A673 (cell line): Measurements from ENCODE around the gene AKAP5. TPM values are rescaled to one million over a fixed set of nuclear protein-coding genes. Genes with fewer than 3 reads are reported as not detected.

Experiments
- BruUV-seq: library from RNA; stranded (reverse); fragments of 400-500 nt; replicated peaks from 2 replicates; lab custom pipeline; 2021; lab: Mats Ljungman, UMichigan
- CTCF ChIA-PET: fragments of 300-600 bp; sonication (Branson Sonifier 250); formaldehyde crosslinking; loops from one replicate; lab custom pipeline; 2022; ENCODE audit warnings: antibody characterized with exemption; lab: Charles Lee
- POLR2A ChIA-PET: fragments of 300-600 bp; sonication (Branson Sonifier 250); formaldehyde crosslinking; loops from one replicate; lab custom pipeline; 2022; ENCODE audit warnings: antibody characterized with exemption; ENCODE audit not compliant: low non-redundant PET; lab: Charles Lee
- DNase-seq: peaks from one replicate; pipeline ENCODE4 v3.0.0-alpha.2; 2015; ENCODE audit warnings: low spot score
- H3K27ac ChIP-seq: fragments of 200-600 bp; sonication (generic); 2 replicates; pipeline ENCODE4 v1.5.1; 2016; ENCODE audit warnings: mixed run types, low read depth, mild to moderate bottlenecking, mixed read lengths, antibody characterized with exemption, low read length; ENCODE audit not compliant: poor library complexity, severe bottlenecking
- H3K27me3 ChIP-seq: fragments of 200-600 bp; sonication (generic); replicated peaks from 2 replicates; pipeline ENCODE4 v1.6.1; 2017; ENCODE audit warnings: mixed run types, low read depth, mild to moderate bottlenecking, mixed read lengths, antibody characterized with exemption, low read length; ENCODE audit not compliant: insufficient read depth, poor library complexity
- H3K36me3 ChIP-seq: fragments of 200-600 bp; sonication (generic); 2 replicates; pipeline ENCODE4 v1.6.1; 2016; ENCODE audit warnings: mixed run types, mild to moderate bottlenecking, mixed read lengths, antibody characterized with exemption, low read length; ENCODE audit not compliant: insufficient read depth, poor library complexity, severe bottlenecking
- H3K4me1 ChIP-seq: fragments of 200-600 bp; sonication (generic); 2 replicates; pipeline ENCODE4 v1.6.1; 2017; ENCODE audit warnings: mixed run types, mild to moderate bottlenecking, mixed read lengths, antibody characterized with exemption, low read length; ENCODE audit not compliant: insufficient read depth, poor library complexity, severe bottlenecking
- H3K4me3 ChIP-seq: fragments of 200-600 bp; sonication (generic); 2 replicates; pipeline ENCODE4 v1.5.1; 2016; ENCODE audit warnings: low read depth, mixed run types, mild to moderate bottlenecking, mixed read lengths, low read length; ENCODE audit not compliant: poor library complexity, severe bottlenecking
- H3K9me3 ChIP-seq: fragments of 200-600 bp; sonication (generic); 2 replicates; pipeline ENCODE4 v1.6.1; 2016; ENCODE audit warnings: mixed run types, low read depth, mild to moderate bottlenecking, mixed read lengths, antibody characterized with exemption, low read length; ENCODE audit not compliant: poor library complexity, severe bottlenecking
- EZH2 ChIP-seq: fragments of 200-600 bp; sonication (generic); IDR thresholded peaks from 2 replicates; pipeline ENCODE4 v1.6.1; 2017; ENCODE audit warnings: borderline replicate concordance, low read depth, mild to moderate bottlenecking, mixed read lengths, antibody characterized with exemption, low read length; ENCODE audit not compliant: poor library complexity, severe bottlenecking
- intact Hi-C: fragments of 100-400 bp; cut with micrococcal nuclease; formaldehyde crosslinking; loops from one replicate; pipeline ENCODE4 v1.10.0; 2022; ENCODE audit not compliant: unreplicated experiment
- total RNA-seq: library from RNA; stranded (reverse); gene quantifications from 2 replicates; pipeline ENCODE4 v1.2.3, GENCODE V29; 2021
- TF ChIP-seq, protein P1 (sequence below): fragments of 300-800, 200-600 bp; sonication (generic); conservative IDR thresholded peaks from 2 replicates; pipeline ENCODE4 v1.5.1; 2017; ENCODE audit warnings: low read depth, mild to moderate bottlenecking, antibody characterized with exemption, low read length, moderate library complexity, mixed read lengths

The AKAP5 gene
- total RNA-seq, 1 experiment from 2014 or later, result 2.6 TPM

DNA sequence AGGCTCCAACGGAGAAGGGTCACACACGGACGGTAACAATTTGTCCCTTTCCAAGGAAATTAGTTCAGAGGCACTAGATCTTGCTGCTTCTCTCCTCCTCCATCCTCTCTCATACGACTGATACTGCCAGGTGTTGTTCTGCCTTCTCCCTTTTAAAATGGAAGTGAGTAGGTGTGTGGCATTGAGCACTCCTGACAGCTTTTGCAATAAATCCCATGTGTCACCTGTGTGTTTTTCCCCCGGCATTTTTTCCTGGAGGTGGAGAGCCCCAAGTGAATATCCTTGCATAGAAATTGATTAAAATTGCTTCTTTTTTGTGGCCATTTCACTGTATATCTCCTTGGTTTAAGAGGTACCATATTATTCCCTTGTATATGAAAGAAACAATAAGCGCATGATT is 26.2 kb upstream of the AKAP5 start:
- Histone ChIP-seq H3K36me3 (peaks cover 91% of the 10 kb centered on the region), H3K4me1 (no peaks in the 10 kb centered on the region), H3K27ac (no peak overlapping the region), H3K9me3 (no peaks in the 10 kb centered on the region), H3K27me3 (no peaks in the 10 kb centered on the region), H3K4me3 (no peak overlapping the region)
- BruUV-seq, result no TSS peak
- intact Hi-C loops, result no loop called here
- DNase-seq, result no peak
- CTCF ChIA-PET, result no interaction called here
- POLR2A ChIA-PET, result no interaction called here
- TF ChIP-seq EZH2, result no peak
- TF ChIP-seq, protein P1, sequence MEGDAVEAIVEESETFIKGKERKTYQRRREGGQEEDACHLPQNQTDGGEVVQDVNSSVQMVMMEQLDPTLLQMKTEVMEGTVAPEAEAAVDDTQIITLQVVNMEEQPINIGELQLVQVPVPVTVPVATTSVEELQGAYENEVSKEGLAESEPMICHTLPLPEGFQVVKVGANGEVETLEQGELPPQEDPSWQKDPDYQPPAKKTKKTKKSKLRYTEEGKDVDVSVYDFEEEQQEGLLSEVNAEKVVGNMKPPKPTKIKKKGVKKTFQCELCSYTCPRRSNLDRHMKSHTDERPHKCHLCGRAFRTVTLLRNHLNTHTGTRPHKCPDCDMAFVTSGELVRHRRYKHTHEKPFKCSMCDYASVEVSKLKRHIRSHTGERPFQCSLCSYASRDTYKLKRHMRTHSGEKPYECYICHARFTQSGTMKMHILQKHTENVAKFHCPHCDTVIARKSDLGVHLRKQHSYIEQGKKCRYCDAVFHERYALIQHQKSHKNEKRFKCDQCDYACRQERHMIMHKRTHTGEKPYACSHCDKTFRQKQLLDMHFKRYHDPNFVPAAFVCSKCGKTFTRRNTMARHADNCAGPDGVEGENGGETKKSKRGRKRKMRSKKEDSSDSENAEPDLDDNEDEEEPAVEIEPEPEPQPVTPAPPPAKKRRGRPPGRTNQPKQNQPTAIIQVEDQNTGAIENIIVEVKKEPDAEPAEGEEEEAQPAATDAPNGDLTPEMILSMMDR, result no peak

DNA sequence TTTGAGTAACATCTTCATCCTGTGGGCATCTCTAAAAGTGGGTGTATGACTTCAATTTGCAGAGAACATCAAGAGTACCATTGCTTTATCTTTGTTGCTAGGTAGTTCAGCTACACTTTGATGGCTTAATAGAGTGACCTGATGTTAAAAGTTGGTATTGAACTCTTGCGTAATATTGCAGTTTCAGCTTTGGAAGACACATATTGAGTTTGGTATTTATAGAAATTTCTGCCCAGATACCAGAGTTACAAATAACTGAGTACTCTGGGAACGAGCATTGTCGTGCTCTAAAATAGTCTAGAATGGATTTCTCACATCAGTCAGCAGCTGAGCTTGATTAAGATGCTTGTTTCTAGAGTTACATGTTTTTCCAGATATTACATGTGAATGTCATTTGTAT is 24.8 kb upstream of the AKAP5 start:
- no peak for DNase-seq
- no peak overlapping the region for H3K27ac ChIP-seq
- H3K36me3 ChIP-seq, result peaks cover 89% of the 10 kb centered on the region
- TF ChIP-seq EZH2, result no peak
- TF ChIP-seq, protein P1, result no peak
- POLR2A ChIA-PET, result no interaction called here
- TSS peak; percentile 10 for BruUV-seq
- H3K9me3 ChIP-seq, result no peaks in the 10 kb centered on the region
- peaks cover 7% of the 10 kb centered on the region for H3K4me1 ChIP-seq
- CTCF ChIA-PET, result interaction anchor here (0.5 to 0.6 kb wide), 3 partner anchors 8 to 439 kb away, joined by 5 to 8 read pairs (median 5); partner anchors contain the start of gene SPTB
- no peaks in the 10 kb centered on the region for H3K27me3 ChIP-seq
- H3K4me3 ChIP-seq, result no peak overlapping the region
- intact Hi-C loops, result no loop called here

DNA sequence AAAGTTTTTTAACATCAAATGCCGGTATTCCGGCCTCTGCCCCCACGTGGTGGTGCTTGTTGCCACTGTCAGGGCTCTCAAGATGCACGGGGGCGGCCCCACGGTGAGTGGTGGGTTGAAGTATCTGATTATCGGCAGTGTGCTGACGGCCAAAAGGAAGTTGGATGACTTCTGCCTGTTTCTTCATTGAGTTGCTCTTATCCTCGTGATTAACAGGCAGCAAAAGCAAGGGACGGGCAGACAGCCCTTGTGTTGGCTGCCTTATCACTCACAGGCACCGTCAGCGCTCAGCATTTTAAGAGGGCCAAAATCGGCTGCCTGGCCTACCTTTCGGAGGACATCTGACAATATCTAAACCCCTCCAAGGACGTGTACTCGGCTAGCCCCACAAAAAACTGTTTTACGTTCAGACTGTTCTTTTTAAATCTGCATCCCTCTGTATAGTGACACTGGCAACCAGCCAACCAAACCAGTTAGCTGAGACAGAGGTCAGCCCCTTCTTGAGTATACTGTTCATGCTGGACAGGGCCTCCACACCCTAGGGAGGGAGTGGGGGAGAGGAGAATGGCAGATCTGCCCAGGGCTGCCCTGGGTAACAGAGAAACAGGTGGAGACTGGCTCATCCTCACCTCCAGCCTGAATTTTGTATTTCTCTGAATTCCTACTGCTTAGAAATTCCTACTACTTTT is 22.9 kb upstream of the AKAP5 start:
- Histone ChIP-seq H3K27me3 (no peaks in the 10 kb centered on the region), H3K36me3 (peaks cover 71% of the 10 kb centered on the region), H3K4me3 (no peak overlapping the region), H3K9me3 (no peaks in the 10 kb centered on the region), H3K27ac (no peak overlapping the region), H3K4me1 (peaks cover 14% of the 10 kb centered on the region)
- POLR2A ChIA-PET, result interaction anchor here (0.7 kb wide), 1 partner anchor 31 kb away, joined by 3 read pairs; no protein-coding TSS in a partner anchor
- intact Hi-C loops, result no loop called here
- BruUV-seq, result no TSS peak
- no peak for TF ChIP-seq EZH2
- TF ChIP-seq, protein P1, result no peak
- no peak for DNase-seq
- CTCF ChIA-PET, result no interaction called here
